ENCODE measurements around the gene CRTAC1.

CRTAC1 gene

GRCh38 chr10:97925308-97925938, 105.0 kb downstream of the CRTAC1 start:
- no peak overlapping the region for H3K23ac ChIP-seq (ENCODE audit: low read length)
- H3K9me3 ChIP-seq (ENCODE audit: insufficient read depth, low read depth, low read length) = peaks cover 2% of the 10 kb centered on the region
- no peaks in the 10 kb centered on the region for H3K79me2 ChIP-seq (ENCODE audit: control insufficient read depth, insufficient read depth, low read length, poor library complexity)
- H3K4me1 ChIP-seq (ENCODE audit: control insufficient read depth in 1 of 2, insufficient read depth in 2 of 2, low read length in 2 of 2) = no peaks in the 10 kb centered on the region
- no peak overlapping the region for H2AFZ ChIP-seq (ENCODE audit: insufficient read depth, low read length, poor library complexity)
- DNase-seq = no peak
- H2BK12ac ChIP-seq (ENCODE audit: low read length) = no peak overlapping the region
- H3K4me3 ChIP-seq (ENCODE audit: low read depth, low read length) = no peak overlapping the region
- H3K14ac ChIP-seq (ENCODE audit: low read length) = no peak overlapping the region
- H3K4me2 ChIP-seq (ENCODE audit: low read length) = no peak overlapping the region
- no peak overlapping the region for H2BK120ac ChIP-seq (ENCODE audit: insufficient read depth, low read length, poor library complexity)
- no peak overlapping the region for H3K4ac ChIP-seq (ENCODE audit: low read depth, low read length)
- no peak overlapping the region for H2BK5ac ChIP-seq (ENCODE audit: low read depth, low read length, poor library complexity)
- no peaks in the 10 kb centered on the region for H3K79me1 ChIP-seq (ENCODE audit: low read length)
- no peak overlapping the region for H3K18ac ChIP-seq (ENCODE audit: low read length)
- no peaks in the 10 kb centered on the region for H3K27me3 ChIP-seq (ENCODE audit: insufficient read depth, low read length)
- H4K91ac ChIP-seq (ENCODE audit: low read depth, low read length) = no peak overlapping the region
- H3K36me3 ChIP-seq (ENCODE audit: control insufficient read depth in 1 of 2, insufficient read depth in 2 of 2, low read length in 2 of 2) = no peaks in the 10 kb centered on the region
- H4K12ac ChIP-seq (ENCODE audit: low read depth, low read length) = no peak overlapping the region
- H3K27ac ChIP-seq (ENCODE audit: low read depth, low read length) = no peak overlapping the region
- 100% methylated on average over 7 of the region's 11 CpGs for WGBS (ENCODE audit: extremely low coverage, insufficient coverage, insufficient read length)
- H4K8ac ChIP-seq (ENCODE audit: low read depth, low read length) = no peak overlapping the region
- no peak overlapping the region for H2AK5ac ChIP-seq (ENCODE audit: low read length)
- H3K9ac ChIP-seq (ENCODE audit: low read length) = no peak overlapping the region

GRCh38 chr10:97924678-97925077, 105.7 kb downstream of the CRTAC1 start:
- 100% methylated on average over 1 of the region's 3 CpGs for WGBS (ENCODE audit: extremely low coverage, insufficient coverage, insufficient read length)
- Histone ChIP-seq H3K36me3 (ENCODE audit: control insufficient read depth in 1 of 2, insufficient read depth in 2 of 2, low read length in 2 of 2) (no peaks in the 10 kb centered on the region), H3K4me3 (ENCODE audit: low read depth, low read length) (no peak overlapping the region), H3K79me2 (ENCODE audit: control insufficient read depth, insufficient read depth, low read length, poor library complexity) (no peaks in the 10 kb centered on the region), H2AK5ac (ENCODE audit: low read length) (no peak overlapping the region), H3K27ac (ENCODE audit: low read depth, low read length) (no peak overlapping the region), H4K91ac (ENCODE audit: low read depth, low read length) (no peak overlapping the region), H2BK120ac (ENCODE audit: insufficient read depth, low read length, poor library complexity) (no peak overlapping the region), H3K4ac (ENCODE audit: low read depth, low read length) (no peak overlapping the region), H3K4me1 (ENCODE audit: control insufficient read depth in 1 of 2, insufficient read depth in 2 of 2, low read length in 2 of 2) (no peaks in the 10 kb centered on the region), H3K9ac (ENCODE audit: low read length) (no peak overlapping the region), H3K79me1 (ENCODE audit: low read length) (no peaks in the 10 kb centered on the region), H3K18ac (ENCODE audit: low read length) (no peak overlapping the region), H2BK5ac (ENCODE audit: low read depth, low read length, poor library complexity) (no peak overlapping the region), H2AFZ (ENCODE audit: insufficient read depth, low read length, poor library complexity) (no peak overlapping the region), H3K9me3 (ENCODE audit: insufficient read depth, low read depth, low read length) (peaks cover 2% of the 10 kb centered on the region), H3K4me2 (ENCODE audit: low read length) (no peak overlapping the region), H4K12ac (ENCODE audit: low read depth, low read length) (no peak overlapping the region), H3K27me3 (ENCODE audit: insufficient read depth, low read length) (no peaks in the 10 kb centered on the region), H3K23ac (ENCODE audit: low read length) (no peak overlapping the region), H3K14ac (ENCODE audit: low read length) (no peak overlapping the region), H4K8ac (ENCODE audit: low read depth, low read length) (no peak overlapping the region), H2BK12ac (ENCODE audit: low read length) (no peak overlapping the region)
- no peak for DNase-seq

- H4K8ac ChIP-seq (ENCODE audit: low read depth, low read length) = no peak overlapping the region
- H3K4me1 ChIP-seq (ENCODE audit: control insufficient read depth in 1 of 2, insufficient read depth in 2 of 2, low read length in 2 of 2) = no peaks in the 10 kb centered on the region
- H3K36me3 ChIP-seq (ENCODE audit: control insufficient read depth in 1 of 2, insufficient read depth in 2 of 2, low read length in 2 of 2) = no peaks in the 10 kb centered on the region
- no peak overlapping the region for H3K4me2 ChIP-seq (ENCODE audit: low read length)
- no peak overlapping the region for H4K91ac ChIP-seq (ENCODE audit: low read depth, low read length)
- no peaks in the 10 kb centered on the region for H3K79me2 ChIP-seq (ENCODE audit: control insufficient read depth, insufficient read depth, low read length, poor library complexity)
- H3K79me1 ChIP-seq (ENCODE audit: low read length) = no peaks in the 10 kb centered on the region
- no peak overlapping the region for H2AFZ ChIP-seq (ENCODE audit: insufficient read depth, low read length, poor library complexity)
- peaks cover 2% of the 10 kb centered on the region for H3K9me3 ChIP-seq (ENCODE audit: insufficient read depth, low read depth, low read length)
- H2BK5ac ChIP-seq (ENCODE audit: low read depth, low read length, poor library complexity) = no peak overlapping the region
- H2AK5ac ChIP-seq (ENCODE audit: low read length) = no peak overlapping the region
- DNase-seq = no peak
- no peak overlapping the region for H3K23ac ChIP-seq (ENCODE audit: low read length)
- no peak overlapping the region for H3K9ac ChIP-seq (ENCODE audit: low read length)
- no peak overlapping the region for H3K27ac ChIP-seq (ENCODE audit: low read depth, low read length)
- no peak overlapping the region for H4K12ac ChIP-seq (ENCODE audit: low read depth, low read length)
- WGBS (ENCODE audit: extremely low coverage, insufficient coverage, insufficient read length) = no CpG with 5 or more reads among the region's 5 CpGs
- H2BK12ac ChIP-seq (ENCODE audit: low read length) = no peak overlapping the region
- H3K4me3 ChIP-seq (ENCODE audit: low read depth, low read length) = no peak overlapping the region
- no peak overlapping the region for H3K18ac ChIP-seq (ENCODE audit: low read length)
- H3K14ac ChIP-seq (ENCODE audit: low read length) = no peak overlapping the region
- no peak overlapping the region for H2BK120ac ChIP-seq (ENCODE audit: insufficient read depth, low read length, poor library complexity)
- H3K27me3 ChIP-seq (ENCODE audit: insufficient read depth, low read length) = no peaks in the 10 kb centered on the region
- H3K4ac ChIP-seq (ENCODE audit: low read depth, low read length) = no peak overlapping the region
Observed at GRCh38 chr10:97923476-97923875, 106.9 kb downstream of the CRTAC1 start.

GRCh38 chr10:97923057-97923456, 107.4 kb downstream of the CRTAC1 start:
- no peak overlapping the region for H3K4me3 ChIP-seq (ENCODE audit: low read depth, low read length)
- no peak overlapping the region for H2AFZ ChIP-seq (ENCODE audit: insufficient read depth, low read length, poor library complexity)
- no peak overlapping the region for H3K23ac ChIP-seq (ENCODE audit: low read length)
- H2AK5ac ChIP-seq (ENCODE audit: low read length) = no peak overlapping the region
- no peak overlapping the region for H2BK120ac ChIP-seq (ENCODE audit: insufficient read depth, low read length, poor library complexity)
- no peaks in the 10 kb centered on the region for H3K79me1 ChIP-seq (ENCODE audit: low read length)
- no CpG with 5 or more reads among the region's 13 CpGs for WGBS (ENCODE audit: extremely low coverage, insufficient coverage, insufficient read length)
- H3K4ac ChIP-seq (ENCODE audit: low read depth, low read length) = no peak overlapping the region
- no peak for DNase-seq
- no peaks in the 10 kb centered on the region for H3K4me1 ChIP-seq (ENCODE audit: control insufficient read depth in 1 of 2, insufficient read depth in 2 of 2, low read length in 2 of 2)
- no peak overlapping the region for H3K18ac ChIP-seq (ENCODE audit: low read length)
- H3K27ac ChIP-seq (ENCODE audit: low read depth, low read length) = no peak overlapping the region
- no peaks in the 10 kb centered on the region for H3K79me2 ChIP-seq (ENCODE audit: control insufficient read depth, insufficient read depth, low read length, poor library complexity)
- H4K91ac ChIP-seq (ENCODE audit: low read depth, low read length) = no peak overlapping the region
- H2BK12ac ChIP-seq (ENCODE audit: low read length) = no peak overlapping the region
- peaks cover 2% of the 10 kb centered on the region for H3K9me3 ChIP-seq (ENCODE audit: insufficient read depth, low read depth, low read length)
- H3K9ac ChIP-seq (ENCODE audit: low read length) = no peak overlapping the region
- no peaks in the 10 kb centered on the region for H3K36me3 ChIP-seq (ENCODE audit: control insufficient read depth in 1 of 2, insufficient read depth in 2 of 2, low read length in 2 of 2)
- no peak overlapping the region for H3K4me2 ChIP-seq (ENCODE audit: low read length)
- no peaks in the 10 kb centered on the region for H3K27me3 ChIP-seq (ENCODE audit: insufficient read depth, low read length)
- H3K14ac ChIP-seq (ENCODE audit: low read length) = no peak overlapping the region
- H4K8ac ChIP-seq (ENCODE audit: low read depth, low read length) = no peak overlapping the region
- no peak overlapping the region for H2BK5ac ChIP-seq (ENCODE audit: low read depth, low read length, poor library complexity)
- H4K12ac ChIP-seq (ENCODE audit: low read depth, low read length) = no peak overlapping the region

Measured in trophoblast cell (in vitro differentiated cells and primary cell).